IPS-15b (cell line): ENCODE measurements around the gene LYSMD1.
"Not testable (repeated sequence)": the region's sequence is repeated elsewhere in the genome, so short reads cannot be mapped to it uniquely, and the experiment has no call there.

Source experiments
- H3K27me3 ChIP-seq: one replicate; pipeline ENCODE4 v1.6.1; 2013; ENCODE audit warnings: low read length; ENCODE audit not compliant: control insufficient read depth, insufficient read depth
- H3K36me3 ChIP-seq: one replicate; pipeline ENCODE4 v1.6.1; 2013; ENCODE audit warnings: low read length; ENCODE audit not compliant: control insufficient read depth, insufficient read depth
- H3K4me1 ChIP-seq: one replicate; pipeline ENCODE4 v1.6.1; 2013; ENCODE audit warnings: mild to moderate bottlenecking, low read length; ENCODE audit not compliant: control insufficient read depth, insufficient read depth
- H3K4me3 ChIP-seq: one replicate; pipeline ENCODE4 v1.5.1; 2013; ENCODE audit warnings: low read depth, low read length
- H3K9ac ChIP-seq: one replicate; pipeline ENCODE4 v1.6.1; 2013; ENCODE audit warnings: low read depth, mild to moderate bottlenecking, low read length
- H3K9me3 ChIP-seq: one replicate; pipeline ENCODE4 v1.6.1; 2013; ENCODE audit warnings: mild to moderate bottlenecking, low read length; ENCODE audit not compliant: control insufficient read depth, insufficient read depth

LYSMD1 gene

DNA sequence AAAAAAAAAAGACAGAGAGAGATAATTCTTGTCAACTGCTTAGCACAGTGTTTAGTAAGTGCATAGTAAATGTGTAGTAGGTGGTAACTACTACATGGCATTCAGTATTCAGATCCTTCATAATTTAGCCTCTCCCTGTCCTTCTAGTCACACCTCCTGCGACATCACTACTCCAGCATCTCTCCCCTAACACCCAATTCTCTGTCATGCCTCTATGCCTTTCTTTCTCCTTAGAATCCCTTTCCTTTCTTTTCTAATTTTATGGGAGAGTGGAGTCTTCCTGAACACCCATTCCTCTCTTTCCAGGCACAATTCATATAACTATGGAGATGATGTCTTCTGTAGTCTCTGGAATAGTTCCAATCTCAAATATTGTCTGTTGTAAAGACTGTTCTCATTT, 28.2 kb upstream of the LYSMD1 start:
- no peaks in the 10 kb centered on the region for H3K9me3 ChIP-seq
- no peaks in the 10 kb centered on the region for H3K4me1 ChIP-seq
- no peak overlapping the region for H3K9ac ChIP-seq
- no peak overlapping the region for H3K4me3 ChIP-seq
- no peaks in the 10 kb centered on the region for H3K36me3 ChIP-seq
- H3K27me3 ChIP-seq: no peaks in the 10 kb centered on the region

DNA sequence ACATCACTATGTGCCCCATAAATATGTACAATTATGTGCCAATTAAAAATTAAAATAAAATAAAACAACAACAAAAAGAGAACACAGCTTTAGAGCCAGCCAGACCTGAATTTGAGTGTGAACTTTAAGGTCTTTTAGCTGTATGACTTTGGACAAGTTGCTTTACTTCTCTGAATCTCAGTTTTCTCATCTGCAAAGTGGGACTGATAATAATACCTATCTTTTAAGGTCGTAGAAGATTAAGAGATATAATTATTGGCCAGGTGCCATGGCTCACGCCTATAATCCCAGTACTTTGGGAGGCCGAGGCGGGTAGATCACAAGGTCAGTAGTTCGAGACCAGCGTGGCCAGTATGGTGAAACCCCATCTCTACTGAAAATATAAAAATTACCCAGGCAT, 27.6 kb upstream of the LYSMD1 start:
- no peaks in the 10 kb centered on the region for H3K36me3 ChIP-seq
- no peaks in the 10 kb centered on the region for H3K4me1 ChIP-seq
- no peaks in the 10 kb centered on the region for H3K27me3 ChIP-seq
- H3K9ac ChIP-seq: no peak overlapping the region
- H3K9me3 ChIP-seq: no peaks in the 10 kb centered on the region
- H3K4me3 ChIP-seq: no peak overlapping the region

DNA sequence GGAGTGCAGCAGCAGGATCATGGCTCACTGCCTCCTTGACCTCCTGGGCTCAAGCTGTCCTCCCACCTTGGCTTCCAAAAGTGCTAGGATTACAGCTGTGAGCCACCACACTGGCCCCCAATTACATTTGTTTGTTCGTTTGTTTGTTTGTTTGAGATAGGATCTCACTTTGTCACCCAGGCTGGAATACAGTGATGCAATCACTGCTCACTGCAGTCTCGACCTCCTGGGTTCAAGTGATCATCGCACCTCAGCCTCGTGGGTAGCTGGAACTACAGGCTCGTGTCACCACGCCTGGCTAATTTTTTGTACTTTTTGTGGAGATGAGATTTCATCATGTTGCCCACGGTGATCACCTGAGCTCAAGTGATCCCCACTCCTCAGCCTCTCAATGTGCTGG, 26.3 kb upstream of the LYSMD1 start:
- H3K9ac ChIP-seq: no peak overlapping the region
- no peaks in the 10 kb centered on the region for H3K27me3 ChIP-seq
- H3K9me3 ChIP-seq: no peaks in the 10 kb centered on the region
- H3K4me1 ChIP-seq: no peaks in the 10 kb centered on the region
- no peaks in the 10 kb centered on the region for H3K36me3 ChIP-seq
- no peak overlapping the region for H3K4me3 ChIP-seq

DNA sequence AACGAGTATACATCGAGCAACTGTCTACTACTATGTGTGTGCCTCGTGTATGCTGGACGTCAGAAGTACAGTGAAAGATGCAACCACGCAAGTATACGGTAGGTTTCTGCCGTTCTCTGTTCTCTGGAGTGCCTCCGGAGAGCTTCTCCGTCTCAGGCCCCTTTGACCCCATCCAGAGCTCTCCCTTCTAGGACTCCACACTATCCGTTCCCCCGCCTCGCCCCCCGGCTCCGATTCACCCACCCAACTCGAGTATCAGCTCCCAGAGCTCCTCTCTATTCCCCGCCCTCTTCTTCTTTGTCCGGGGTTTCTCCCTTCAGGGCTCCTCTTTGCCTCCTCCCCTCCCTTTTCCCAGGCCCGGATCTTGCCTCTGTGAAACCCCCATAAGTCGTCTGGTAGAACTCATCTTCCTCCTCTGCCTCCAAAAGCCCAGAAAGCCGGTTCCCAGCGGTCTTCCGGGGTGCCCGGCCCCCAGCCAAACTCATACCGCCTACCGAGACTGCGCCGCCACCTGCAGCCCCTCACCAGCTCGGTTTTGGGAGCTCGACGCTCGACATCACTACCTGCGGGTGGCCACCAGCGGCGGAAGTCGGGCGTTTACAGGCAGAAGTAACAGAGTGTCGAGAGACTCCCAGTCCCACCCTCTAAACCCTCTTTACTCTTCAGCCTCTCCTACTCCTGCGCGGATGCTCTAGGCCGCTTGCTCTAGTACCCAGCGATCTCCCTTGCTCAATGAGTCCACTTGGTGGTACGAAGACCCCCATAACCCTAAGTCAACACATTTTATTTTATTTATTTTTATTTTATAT, 24.1 kb upstream of the LYSMD1 start, which contains the start of gene VPS72:
Gene VPS72, minus strand, starts transcription at position 561 of the 809 bp plus-strand sequence. Its CDS starts 76 bp downstream, at position 485.
- Histone ChIP-seq H3K27me3 (no peaks in the 10 kb centered on the region), H3K36me3 (peaks cover 4% of the 10 kb centered on the region)

DNA sequence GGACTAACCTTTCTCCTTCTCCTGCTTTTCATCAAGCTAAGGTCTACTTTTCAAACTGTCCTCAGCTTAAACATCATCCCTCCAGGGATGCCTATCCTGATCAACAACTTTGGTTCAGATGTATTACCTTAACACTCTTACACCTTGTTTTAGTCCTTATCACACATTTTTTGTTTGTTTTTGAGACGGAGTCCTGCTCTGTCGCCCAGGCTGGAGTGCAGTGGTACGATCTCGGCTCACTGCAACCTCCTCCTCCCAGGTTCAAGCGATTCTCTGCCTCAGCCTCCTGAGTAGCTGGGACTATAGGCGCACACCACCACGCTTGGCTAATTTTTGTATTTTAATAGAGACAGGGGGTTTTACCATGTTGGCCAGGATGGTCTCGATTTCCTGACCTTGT, 23.0 kb upstream of the LYSMD1 start:
- not testable (repeated sequence) for H3K27me3 ChIP-seq, H3K4me1 ChIP-seq, H3K36me3 ChIP-seq, H3K9me3 ChIP-seq, H3K9ac ChIP-seq
- peak overlapping the region; percentile 80 for H3K4me3 ChIP-seq

More for the DNA sequence above, 24.1 kb upstream of the LYSMD1 start, which contains the start of gene VPS72:
- Histone ChIP-seq H3K4me3 (peak within 1 kb of the TSS; percentile 80), H3K9me3 (no peaks in the 10 kb centered on the region), H3K9ac (peak within 1 kb of the TSS; percentile 74), H3K4me1 (no peaks in the 10 kb centered on the region)

DNA sequence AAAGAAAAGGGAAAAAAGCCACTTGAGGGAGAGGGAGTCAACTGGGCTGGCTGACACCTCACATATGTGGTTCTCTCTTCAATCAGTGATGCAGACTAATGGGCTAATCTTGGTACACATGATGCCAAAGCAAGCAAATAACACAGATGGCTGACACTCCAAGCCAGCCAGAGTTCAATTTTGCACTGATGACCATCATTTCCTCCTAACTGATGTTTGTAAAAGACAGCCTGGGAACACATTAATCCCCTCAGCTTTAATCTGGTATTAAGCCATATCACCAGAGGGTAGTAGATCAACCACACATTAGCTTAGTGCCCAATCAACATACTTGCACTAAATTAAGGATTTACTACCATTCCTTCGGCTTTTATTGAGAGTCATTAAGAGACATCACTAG, 21.5 kb upstream of the LYSMD1 start:
- Histone ChIP-seq H3K4me1 (no peaks in the 10 kb centered on the region), H3K36me3 (peaks cover 17% of the 10 kb centered on the region), H3K9me3 (no peaks in the 10 kb centered on the region), H3K4me3 (no peak overlapping the region), H3K27me3 (no peaks in the 10 kb centered on the region), H3K9ac (no peak overlapping the region)

DNA sequence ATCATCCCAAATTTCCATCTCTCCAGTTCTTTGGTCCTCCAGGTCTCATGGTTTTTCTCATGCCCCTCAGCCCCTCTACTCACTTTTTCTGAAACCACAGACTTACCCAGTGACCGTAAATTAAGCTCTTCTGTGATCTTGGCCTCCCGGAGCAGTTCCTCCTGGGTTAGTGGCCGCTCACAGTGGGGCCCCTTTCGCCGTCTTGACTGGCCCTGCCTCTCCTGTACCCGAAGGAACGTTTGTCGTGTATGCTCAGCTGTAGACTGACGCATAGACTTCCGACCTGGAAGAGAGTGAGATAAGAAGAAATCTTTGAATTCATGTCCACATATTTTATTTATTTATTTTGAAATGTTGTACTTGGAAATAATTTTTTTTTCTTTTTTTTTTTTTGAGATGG, 18.5 kb upstream of the LYSMD1 start:
- H3K9ac ChIP-seq: no peak overlapping the region
- no peak overlapping the region for H3K4me3 ChIP-seq
- H3K9me3 ChIP-seq: no peaks in the 10 kb centered on the region
- H3K4me1 ChIP-seq: no peaks in the 10 kb centered on the region
- H3K27me3 ChIP-seq: no peaks in the 10 kb centered on the region
- peaks cover 21% of the 10 kb centered on the region for H3K36me3 ChIP-seq

DNA sequence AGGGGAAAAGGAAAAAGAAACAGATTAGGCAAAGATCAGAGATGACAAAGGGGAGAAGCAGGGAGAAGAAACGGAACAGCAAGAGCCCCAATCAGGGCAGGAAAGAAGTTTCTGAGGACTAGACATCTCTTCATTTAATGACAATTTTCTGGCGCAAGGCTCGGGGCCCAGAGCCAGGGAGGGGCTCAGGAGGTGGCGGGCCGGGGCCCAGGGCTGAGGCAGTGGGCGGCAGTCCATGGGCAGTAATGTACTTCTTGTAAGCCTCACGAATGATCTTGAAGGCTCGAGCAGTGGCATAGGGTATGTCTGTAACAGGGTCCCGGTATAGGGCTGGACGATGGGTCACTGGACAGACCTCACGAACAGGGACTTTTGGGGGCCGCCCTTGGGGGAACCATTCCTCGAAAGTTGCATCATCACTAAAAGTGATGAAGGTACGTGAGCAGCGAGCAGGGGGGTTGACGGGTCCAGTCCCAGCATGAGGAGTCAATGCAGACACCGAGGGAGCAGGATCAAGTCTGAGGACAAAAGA, 10.9 kb upstream of the LYSMD1 start:
- Histone ChIP-seq H3K9ac (no peak overlapping the region), H3K9me3 (no peaks in the 10 kb centered on the region), H3K27me3 (no peaks in the 10 kb centered on the region), H3K4me1 (no peaks in the 10 kb centered on the region), H3K4me3 (no peak overlapping the region), H3K36me3 (peaks cover 23% of the 10 kb centered on the region)

- peaks cover 20% of the 10 kb centered on the region for H3K36me3 ChIP-seq
Observed at GRCh38 chr1:151175863-151176262, 10.2 kb upstream of the LYSMD1 start, which contains the start of gene TMOD4. Gene TMOD4 (minus strand): TSS chr1:151175981. CDS start chr1:151174875, 1,106 bp downstream.

GRCh38 chr1:151175041-151175741, 9.5 kb upstream of the LYSMD1 start:
- no peaks in the 10 kb centered on the region for H3K9me3 ChIP-seq
- peaks cover 20% of the 10 kb centered on the region for H3K36me3 ChIP-seq
- no peak overlapping the region for H3K9ac ChIP-seq
- no peaks in the 10 kb centered on the region for H3K4me1 ChIP-seq
- H3K4me3 ChIP-seq: no peak overlapping the region
- no peaks in the 10 kb centered on the region for H3K27me3 ChIP-seq

More at GRCh38 chr1:151175863-151176262, 10.2 kb upstream of the LYSMD1 start, which contains the start of gene TMOD4:
- no peaks in the 10 kb centered on the region for H3K9me3 ChIP-seq
- no peaks in the 10 kb centered on the region for H3K27me3 ChIP-seq
- H3K4me3 ChIP-seq: no peak within 1 kb of the TSS
- no peak within 1 kb of the TSS for H3K9ac ChIP-seq
- no peaks in the 10 kb centered on the region for H3K4me1 ChIP-seq

DNA sequence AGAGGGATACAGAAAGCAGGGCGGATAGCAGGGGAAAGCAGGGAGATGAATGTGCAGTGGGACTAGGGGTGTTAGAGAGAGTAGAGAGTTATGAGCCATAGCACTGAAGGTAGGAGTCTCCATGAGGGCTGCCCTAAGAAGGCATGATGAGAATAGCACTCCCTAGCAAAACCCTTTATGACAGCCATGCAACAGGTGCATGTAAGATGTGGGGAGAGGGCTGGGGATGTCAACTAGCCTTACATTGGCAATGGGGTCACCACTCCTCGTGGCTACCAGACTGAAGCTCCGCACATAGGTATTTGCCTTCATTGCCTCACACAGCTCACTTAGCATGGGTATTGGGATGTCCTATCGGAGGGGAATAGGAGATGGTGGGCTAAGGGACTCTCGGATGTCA, 5.5 kb upstream of the LYSMD1 start:
- Histone ChIP-seq H3K36me3 (peaks cover 6% of the 10 kb centered on the region), H3K27me3 (no peaks in the 10 kb centered on the region), H3K9me3 (no peaks in the 10 kb centered on the region), H3K4me3 (no peak overlapping the region), H3K9ac (no peak overlapping the region), H3K4me1 (no peaks in the 10 kb centered on the region)
